Body of pancreas (tissue), 4 donors: ENCODE data around the gene CD4.

Experiments
- POLR2A ChIP-seq, 3 donors: fragments of 450-650 bp; IDR thresholded peaks; one replicate each; pipeline ENCODE4 v1.6.1; 2016; ENCODE audit warnings: antibody characterized with exemption in 3 of 3, mild to moderate bottlenecking in 2 of 3
- TF ChIP-seq, protein P1 (sequence below), 7 experiments: fragments of 450-650 bp in 4 of 7; fragments of 200-600 bp in 3 of 7; sonication (generic) in 3 of 7; IDR thresholded peaks; one replicate each; pipeline ENCODE4 v1.5.1; 2016 to 2019; ENCODE audit warnings: antibody characterized with exemption in 7 of 7

DNA sequence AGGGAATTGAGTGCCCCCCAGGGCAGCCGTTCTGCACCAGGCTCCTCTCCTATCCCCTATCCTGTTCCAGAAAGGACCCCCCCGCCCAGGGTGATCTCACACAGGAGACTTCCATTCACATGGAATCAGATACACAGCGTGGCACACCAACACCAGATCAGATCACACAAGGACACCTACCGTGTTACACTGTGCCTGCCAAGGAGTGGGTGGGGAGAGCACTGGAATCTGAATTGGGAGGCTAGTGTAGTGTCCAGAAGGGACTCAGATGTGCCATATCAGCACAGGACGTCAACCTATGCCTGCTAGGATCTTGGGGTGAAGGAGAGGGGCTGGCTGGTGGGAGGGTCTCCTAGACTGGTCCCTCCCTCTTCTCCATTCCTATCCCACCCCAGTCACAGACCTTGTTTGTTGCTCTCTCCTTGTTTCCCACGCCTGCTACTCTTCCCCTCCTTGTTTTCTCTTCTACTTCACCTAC, 20.9 kb upstream of the CD4 start:
- TF ChIP-seq, protein P1, sequence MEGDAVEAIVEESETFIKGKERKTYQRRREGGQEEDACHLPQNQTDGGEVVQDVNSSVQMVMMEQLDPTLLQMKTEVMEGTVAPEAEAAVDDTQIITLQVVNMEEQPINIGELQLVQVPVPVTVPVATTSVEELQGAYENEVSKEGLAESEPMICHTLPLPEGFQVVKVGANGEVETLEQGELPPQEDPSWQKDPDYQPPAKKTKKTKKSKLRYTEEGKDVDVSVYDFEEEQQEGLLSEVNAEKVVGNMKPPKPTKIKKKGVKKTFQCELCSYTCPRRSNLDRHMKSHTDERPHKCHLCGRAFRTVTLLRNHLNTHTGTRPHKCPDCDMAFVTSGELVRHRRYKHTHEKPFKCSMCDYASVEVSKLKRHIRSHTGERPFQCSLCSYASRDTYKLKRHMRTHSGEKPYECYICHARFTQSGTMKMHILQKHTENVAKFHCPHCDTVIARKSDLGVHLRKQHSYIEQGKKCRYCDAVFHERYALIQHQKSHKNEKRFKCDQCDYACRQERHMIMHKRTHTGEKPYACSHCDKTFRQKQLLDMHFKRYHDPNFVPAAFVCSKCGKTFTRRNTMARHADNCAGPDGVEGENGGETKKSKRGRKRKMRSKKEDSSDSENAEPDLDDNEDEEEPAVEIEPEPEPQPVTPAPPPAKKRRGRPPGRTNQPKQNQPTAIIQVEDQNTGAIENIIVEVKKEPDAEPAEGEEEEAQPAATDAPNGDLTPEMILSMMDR (IDR thresholded peaks at IDR 0.05), result no peak
- TF ChIP-seq POLR2A (IDR thresholded peaks at IDR 0.05), result no peak
